NB4 (cell line): ENCODE measurements around the gene CAPN12.

Experiments used
- DNase-seq: peaks from one replicate; pipeline ENCODE4 v3.0.0; 2010; ENCODE audit warnings: low read depth
- H3K4me3 ChIP-seq: one replicate; pipeline ENCODE4 v1.5.1; 2011; ENCODE audit warnings: mild to moderate bottlenecking, low read depth, low read length, moderate library complexity
- MAX ChIP-seq: IDR thresholded peaks from 2 replicates; pipeline ENCODE4 v1.6.1; 2011; ENCODE audit warnings: low read depth, low read length
- MYC ChIP-seq: IDR thresholded peaks from 2 replicates; pipeline ENCODE4 v1.6.1; 2011; ENCODE audit warnings: low read depth, low read length
- POLR2A ChIP-seq: IDR thresholded peaks from 2 replicates; pipeline ENCODE4 v1.6.1; 2011; ENCODE audit warnings: mild to moderate bottlenecking; ENCODE audit not compliant: insufficient read length; ENCODE audit errors: extremely low read depth
- TF ChIP-seq, protein P1 (sequence below): IDR thresholded peaks from one replicate; pipeline ENCODE4 v1.5.1; 2012; ENCODE audit warnings: low read depth, low read length

Gene CAPN12

GRCh38 chr19:38730731-38731589, 13.3 kb downstream of the CAPN12 start:
- TF ChIP-seq POLR2A (no peak), MAX (no peak), MYC (no peak)
- TF ChIP-seq, protein P1, sequence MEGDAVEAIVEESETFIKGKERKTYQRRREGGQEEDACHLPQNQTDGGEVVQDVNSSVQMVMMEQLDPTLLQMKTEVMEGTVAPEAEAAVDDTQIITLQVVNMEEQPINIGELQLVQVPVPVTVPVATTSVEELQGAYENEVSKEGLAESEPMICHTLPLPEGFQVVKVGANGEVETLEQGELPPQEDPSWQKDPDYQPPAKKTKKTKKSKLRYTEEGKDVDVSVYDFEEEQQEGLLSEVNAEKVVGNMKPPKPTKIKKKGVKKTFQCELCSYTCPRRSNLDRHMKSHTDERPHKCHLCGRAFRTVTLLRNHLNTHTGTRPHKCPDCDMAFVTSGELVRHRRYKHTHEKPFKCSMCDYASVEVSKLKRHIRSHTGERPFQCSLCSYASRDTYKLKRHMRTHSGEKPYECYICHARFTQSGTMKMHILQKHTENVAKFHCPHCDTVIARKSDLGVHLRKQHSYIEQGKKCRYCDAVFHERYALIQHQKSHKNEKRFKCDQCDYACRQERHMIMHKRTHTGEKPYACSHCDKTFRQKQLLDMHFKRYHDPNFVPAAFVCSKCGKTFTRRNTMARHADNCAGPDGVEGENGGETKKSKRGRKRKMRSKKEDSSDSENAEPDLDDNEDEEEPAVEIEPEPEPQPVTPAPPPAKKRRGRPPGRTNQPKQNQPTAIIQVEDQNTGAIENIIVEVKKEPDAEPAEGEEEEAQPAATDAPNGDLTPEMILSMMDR, result no peak
- no peak overlapping the region for H3K4me3 ChIP-seq
- DNase-seq, result no peak

DNA sequence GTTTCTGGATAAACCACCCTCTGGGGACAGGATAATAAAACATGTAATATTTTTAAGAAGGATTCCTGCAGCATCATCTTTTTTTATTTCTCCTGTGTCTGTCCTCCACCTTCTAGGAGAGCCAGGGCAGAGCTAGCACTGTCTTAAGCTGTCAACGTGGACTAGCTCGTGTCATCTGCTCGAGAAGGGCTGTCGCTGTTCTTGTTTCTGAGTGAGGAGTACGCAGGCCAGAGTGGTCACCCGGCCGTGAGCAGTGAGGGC, 13.9 kb downstream of the CAPN12 start:
- TF ChIP-seq MAX, result no peak
- no peak for TF ChIP-seq MYC
- TF ChIP-seq, protein P1, result no peak
- no peak for TF ChIP-seq POLR2A
- DNase-seq, result no peak
- no peak overlapping the region for H3K4me3 ChIP-seq

- H3K4me3 ChIP-seq, result no peak overlapping the region
- peak; percentile 66 for DNase-seq
- TF ChIP-seq MYC (peak; percentile 62; the same call in 1 of the 2 replicates), POLR2A (no peak), MAX (peak; percentile 61; the same call in 1 of the 2 replicates)
- TF ChIP-seq, protein P1, result peak; percentile 59
These were observed 14.4 kb downstream of the CAPN12 start for GRCh38 chr19:38729653-38730469.

GRCh38 chr19:38728752-38729541, 15.3 kb downstream of the CAPN12 start:
- TF ChIP-seq MAX (no peak), POLR2A (no peak)
- TF ChIP-seq, protein P1, result no peak
- DNase-seq, result no peak
- H3K4me3 ChIP-seq, result no peak overlapping the region

DNA sequence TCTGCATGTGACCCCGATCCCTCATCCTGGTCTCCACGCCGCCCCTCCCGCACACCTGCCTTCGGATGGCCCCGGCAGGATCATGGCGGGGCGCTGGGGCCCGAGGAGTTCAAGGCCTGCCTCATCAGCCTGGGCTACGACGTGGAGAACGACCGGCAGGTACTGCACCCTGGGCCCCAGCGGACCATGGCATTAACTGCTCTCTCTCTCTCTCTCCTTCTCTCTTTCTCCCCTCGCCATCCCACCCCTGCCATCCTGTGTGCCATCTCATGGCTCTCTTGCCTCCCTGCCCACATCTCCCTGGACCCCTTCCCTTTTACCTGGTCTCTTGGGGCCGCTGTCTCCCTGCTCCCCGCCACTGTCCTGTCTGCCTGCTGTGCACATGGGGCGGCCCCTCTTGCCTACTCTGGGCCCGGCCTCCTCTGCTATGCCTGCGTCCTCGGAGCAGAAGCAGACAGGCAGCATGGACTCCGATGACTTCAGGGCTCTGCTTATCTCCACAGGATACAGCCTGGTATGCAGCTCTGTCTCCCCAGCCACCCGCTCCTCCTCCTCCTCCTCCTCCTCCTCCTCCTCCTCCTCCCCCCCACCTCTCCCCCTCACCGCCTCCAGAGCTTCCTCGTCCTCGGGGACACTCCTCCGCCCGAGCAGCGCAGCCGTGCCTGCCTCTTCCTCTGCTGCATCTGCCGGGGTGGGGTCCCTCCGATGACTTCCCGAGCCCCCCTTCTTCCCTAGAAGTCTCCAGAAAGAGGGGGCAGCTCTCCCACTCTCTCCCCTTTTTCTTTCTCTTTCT, 16.2 kb downstream of the CAPN12 start:
- no peak for DNase-seq
- no peak overlapping the region for H3K4me3 ChIP-seq
- no peak for TF ChIP-seq MAX
- TF ChIP-seq, protein P1, result no peak
- no peak for TF ChIP-seq POLR2A
- no peak for TF ChIP-seq MYC
